Ovary (tissue), 3 donors: ENCODE measurements around the gene ZRANB2.

Experiments used
- CTCF ChIP-seq, 3 donors: fragments of 450-650 bp in 2 of 3; fragments of 200-600 bp in 1 of 3; IDR thresholded peaks; one replicate each; pipeline versions ENCODE4 v1.5.1 to v1.8.0; 2016 to 2022; ENCODE audit warnings: antibody characterized with exemption in 3 of 3, mild to moderate bottlenecking in 1 of 3
- POLR2A ChIP-seq: fragments of 450-650 bp; IDR thresholded peaks from one replicate; pipeline ENCODE4 v1.6.1; 2017; ENCODE audit warnings: antibody characterized with exemption, mild to moderate bottlenecking, moderate library complexity
- donor health status: DM: no; HTN: no; CAD: no.

DNA sequence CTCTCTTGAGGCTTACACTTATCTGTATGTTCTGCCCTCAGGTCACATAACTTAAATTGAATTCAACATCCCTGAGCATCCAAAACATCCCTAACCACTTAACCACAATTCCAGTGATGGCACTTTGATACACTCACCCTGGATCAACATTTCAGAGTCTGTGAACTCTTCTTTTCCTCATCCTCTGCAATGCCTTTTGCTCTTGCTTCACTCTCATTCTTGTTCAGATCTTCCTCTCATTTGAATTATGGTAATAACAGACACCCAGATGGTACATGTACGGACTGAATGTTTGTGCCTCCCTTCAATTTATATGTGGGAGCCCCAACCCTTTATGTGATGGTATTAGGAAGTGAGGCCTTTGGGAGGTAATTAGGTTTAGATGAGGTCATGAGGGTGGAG, 66.7 kb downstream of the ZRANB2 start:
- TF ChIP-seq POLR2A, result no peak
- TF ChIP-seq CTCF (IDR thresholded peaks at IDR 0.05), result no peak
